ENCODE measurements around the gene PDHX.

Gene PDHX

DNA sequence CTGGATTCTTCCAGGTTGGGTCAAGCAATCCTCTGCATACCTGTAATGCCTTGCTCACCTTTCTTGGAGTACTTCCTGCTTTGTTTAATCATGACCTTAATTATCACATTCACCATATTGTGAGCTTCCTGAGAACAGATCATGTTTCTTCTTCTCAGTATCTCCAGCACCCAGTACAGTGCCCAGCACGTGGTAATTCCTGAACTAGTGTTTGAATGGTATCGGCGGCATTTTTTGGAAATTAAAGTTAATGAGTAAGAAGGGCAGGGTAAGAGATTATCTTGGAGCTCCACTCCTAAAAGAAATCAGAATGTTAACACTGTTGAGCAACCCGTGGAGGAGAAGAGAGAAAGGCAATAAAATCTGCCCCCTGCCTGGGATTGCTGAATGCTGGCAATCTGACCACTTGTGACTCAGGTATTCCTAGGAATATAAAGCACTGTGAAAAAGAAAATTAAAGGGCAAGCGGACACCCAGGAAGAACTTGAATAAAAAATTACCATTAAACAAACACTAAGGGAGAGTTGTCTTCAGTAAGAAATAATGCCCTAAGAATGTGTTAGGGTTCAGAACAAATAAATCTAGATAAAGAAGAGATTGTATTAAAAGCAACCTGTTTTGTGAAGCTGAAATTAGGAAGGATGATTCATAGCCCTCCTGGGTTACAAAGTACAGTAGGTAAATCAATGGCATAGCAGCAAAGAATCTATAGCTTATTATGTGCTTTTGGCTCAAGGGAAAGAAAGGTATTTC is 92.9 kb downstream of the PDHX start:
- peaks cover 13% of the 10 kb centered on the region for H3K4me1 ChIP-seq (ENCODE audit: control insufficient read depth, insufficient read depth, low read length)
- H3K27ac ChIP-seq (ENCODE audit: low read depth, low read length): no peak overlapping the region
- no peaks in the 10 kb centered on the region for H3K27me3 ChIP-seq (ENCODE audit: control insufficient read depth, insufficient read depth, low read length)
- H3K36me3 ChIP-seq (ENCODE audit: control insufficient read depth, insufficient read depth, low read length): no peaks in the 10 kb centered on the region
- no peak overlapping the region for H3K4me3 ChIP-seq (ENCODE audit: low read length)
- no peak overlapping the region for H3K9ac ChIP-seq (ENCODE audit: low read length)

GRCh38 chr11:35009944-35010342 is 93.5 kb downstream of the PDHX start:
- H3K4me3 ChIP-seq (ENCODE audit: low read length): no peak overlapping the region
- H3K9ac ChIP-seq (ENCODE audit: low read length): no peak overlapping the region
- peaks cover 16% of the 10 kb centered on the region for H3K4me1 ChIP-seq (ENCODE audit: control insufficient read depth, insufficient read depth, low read length)
- no peaks in the 10 kb centered on the region for H3K27me3 ChIP-seq (ENCODE audit: control insufficient read depth, insufficient read depth, low read length)
- H3K36me3 ChIP-seq (ENCODE audit: control insufficient read depth, insufficient read depth, low read length): no peaks in the 10 kb centered on the region
- no peak overlapping the region for H3K27ac ChIP-seq (ENCODE audit: low read depth, low read length)

DNA sequence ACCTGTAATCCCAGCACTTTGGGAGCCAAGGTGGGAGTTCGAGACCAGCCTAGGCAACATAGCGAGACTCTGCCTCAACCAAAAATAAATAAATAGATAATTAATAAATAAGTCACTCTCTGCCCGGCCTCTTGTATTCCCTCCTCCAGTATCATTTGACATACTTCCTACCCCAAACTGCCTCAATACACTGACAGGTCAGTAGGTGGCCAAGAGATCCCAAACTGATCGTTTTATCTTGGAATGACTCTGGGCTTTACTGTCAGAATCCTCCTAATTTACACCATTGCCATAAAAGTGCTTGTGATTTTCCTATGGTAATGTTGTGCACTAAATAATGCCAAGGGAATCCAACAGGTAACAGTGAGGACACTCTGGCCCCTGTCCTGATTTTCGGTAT is 94.2 kb downstream of the PDHX start:
- Histone ChIP-seq H3K9ac (ENCODE audit: low read length) (no peak overlapping the region), H3K27ac (ENCODE audit: low read depth, low read length) (no peak overlapping the region), H3K27me3 (ENCODE audit: control insufficient read depth, insufficient read depth, low read length) (no peaks in the 10 kb centered on the region), H3K4me3 (ENCODE audit: low read length) (no peak overlapping the region), H3K4me1 (ENCODE audit: control insufficient read depth, insufficient read depth, low read length) (peaks cover 16% of the 10 kb centered on the region), H3K36me3 (ENCODE audit: control insufficient read depth, insufficient read depth, low read length) (no peaks in the 10 kb centered on the region)

DNA sequence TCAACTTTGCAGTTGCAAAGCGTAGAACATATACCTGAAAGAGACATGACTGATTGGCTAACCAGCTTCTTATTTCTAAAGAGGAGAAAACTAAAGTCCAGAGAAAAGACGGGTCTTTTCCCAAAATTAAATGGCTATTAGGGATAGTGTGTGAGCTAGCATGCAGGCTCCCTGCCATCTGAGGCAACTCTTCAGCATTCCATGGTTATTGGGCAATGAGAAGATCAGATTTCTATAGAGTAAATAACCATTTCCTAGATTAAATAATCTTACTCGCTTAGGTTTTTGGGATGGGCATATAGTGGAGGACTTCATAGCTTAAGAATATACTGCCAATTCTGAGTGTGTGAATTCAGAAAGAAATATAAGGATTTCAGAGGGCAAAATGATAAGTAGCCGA is 95.0 kb downstream of the PDHX start:
- H3K9ac ChIP-seq (ENCODE audit: low read length): no peak overlapping the region
- no peak overlapping the region for H3K27ac ChIP-seq (ENCODE audit: low read depth, low read length)
- H3K4me3 ChIP-seq (ENCODE audit: low read length): no peak overlapping the region
- no peaks in the 10 kb centered on the region for H3K36me3 ChIP-seq (ENCODE audit: control insufficient read depth, insufficient read depth, low read length)
- H3K27me3 ChIP-seq (ENCODE audit: control insufficient read depth, insufficient read depth, low read length): no peaks in the 10 kb centered on the region
- peaks cover 16% of the 10 kb centered on the region for H3K4me1 ChIP-seq (ENCODE audit: control insufficient read depth, insufficient read depth, low read length)

GRCh38 chr11:35011944-35012343 is 95.5 kb downstream of the PDHX start:
- H3K9ac ChIP-seq (ENCODE audit: low read length): no peak overlapping the region
- no peaks in the 10 kb centered on the region for H3K36me3 ChIP-seq (ENCODE audit: control insufficient read depth, insufficient read depth, low read length)
- H3K4me1 ChIP-seq (ENCODE audit: control insufficient read depth, insufficient read depth, low read length): peaks cover 16% of the 10 kb centered on the region
- no peaks in the 10 kb centered on the region for H3K27me3 ChIP-seq (ENCODE audit: control insufficient read depth, insufficient read depth, low read length)
- H3K27ac ChIP-seq (ENCODE audit: low read depth, low read length): no peak overlapping the region
- no peak overlapping the region for H3K4me3 ChIP-seq (ENCODE audit: low read length)

DNA sequence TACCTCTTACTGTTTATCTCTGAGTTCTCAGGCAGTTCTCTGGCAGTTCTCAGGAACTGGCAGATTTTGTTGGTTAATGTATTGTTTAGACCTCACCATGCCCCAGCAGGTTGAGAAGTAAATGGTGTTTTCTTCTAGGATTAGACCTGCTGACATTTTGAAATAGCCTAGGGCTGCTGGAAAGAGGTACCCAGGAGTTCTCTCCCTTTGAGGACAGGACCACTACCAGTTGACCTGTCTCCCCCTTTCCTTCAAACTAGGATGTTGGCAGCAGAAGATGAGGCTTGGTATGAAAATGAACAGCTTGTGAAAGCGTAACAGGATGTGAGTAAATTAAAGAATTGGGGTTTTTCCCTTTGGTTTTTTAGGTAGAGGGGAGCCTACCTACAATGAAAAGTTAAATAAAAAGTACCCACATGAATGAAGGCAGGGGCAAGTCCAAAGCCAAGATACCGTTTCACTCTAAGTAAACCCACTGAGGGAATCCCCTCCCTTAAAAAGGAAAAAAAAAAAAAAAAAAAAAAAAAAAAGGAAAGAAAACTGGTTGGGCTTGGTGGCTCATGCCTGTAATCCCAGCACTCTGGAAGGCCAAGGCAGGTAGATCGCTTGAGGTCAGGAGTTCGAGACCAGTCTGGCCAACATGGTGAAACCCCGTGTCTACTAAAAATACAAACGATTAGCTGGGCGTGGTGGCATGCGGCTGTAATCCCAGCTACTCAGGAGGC is 96.2 kb downstream of the PDHX start:
- Histone ChIP-seq H3K27me3 (ENCODE audit: control insufficient read depth, insufficient read depth, low read length) (no peaks in the 10 kb centered on the region), H3K27ac (ENCODE audit: low read depth, low read length) (no peak overlapping the region), H3K9ac (ENCODE audit: low read length) (no peak overlapping the region), H3K36me3 (ENCODE audit: control insufficient read depth, insufficient read depth, low read length) (no peaks in the 10 kb centered on the region), H3K4me3 (ENCODE audit: low read length) (no peak overlapping the region), H3K4me1 (ENCODE audit: control insufficient read depth, insufficient read depth, low read length) (peaks cover 16% of the 10 kb centered on the region)

GRCh38 chr11:35013514-35014233 is 97.3 kb downstream of the PDHX start:
- Histone ChIP-seq H3K27ac (ENCODE audit: low read depth, low read length) (no peak overlapping the region), H3K4me3 (ENCODE audit: low read length) (no peak overlapping the region), H3K36me3 (ENCODE audit: control insufficient read depth, insufficient read depth, low read length) (no peaks in the 10 kb centered on the region), H3K27me3 (ENCODE audit: control insufficient read depth, insufficient read depth, low read length) (no peaks in the 10 kb centered on the region), H3K9ac (ENCODE audit: low read length) (no peak overlapping the region), H3K4me1 (ENCODE audit: control insufficient read depth, insufficient read depth, low read length) (peaks cover 16% of the 10 kb centered on the region)

- Histone ChIP-seq H3K27ac (ENCODE audit: low read depth, low read length) (no peak overlapping the region), H3K27me3 (ENCODE audit: control insufficient read depth, insufficient read depth, low read length) (no peaks in the 10 kb centered on the region), H3K36me3 (ENCODE audit: control insufficient read depth, insufficient read depth, low read length) (no peaks in the 10 kb centered on the region), H3K4me3 (ENCODE audit: low read length) (no peak overlapping the region), H3K9ac (ENCODE audit: low read length) (no peak overlapping the region), H3K4me1 (ENCODE audit: control insufficient read depth, insufficient read depth, low read length) (peaks cover 16% of the 10 kb centered on the region)
Measured at GRCh38 chr11:35014346-35014745, 97.9 kb downstream of the PDHX start.

GRCh38 chr11:35015621-35016387 is 99.4 kb downstream of the PDHX start:
- Histone ChIP-seq H3K36me3 (ENCODE audit: control insufficient read depth, insufficient read depth, low read length) (no peaks in the 10 kb centered on the region), H3K4me3 (ENCODE audit: low read length) (no peak overlapping the region), H3K4me1 (ENCODE audit: control insufficient read depth, insufficient read depth, low read length) (peaks cover 8% of the 10 kb centered on the region), H3K27me3 (ENCODE audit: control insufficient read depth, insufficient read depth, low read length) (no peaks in the 10 kb centered on the region), H3K27ac (ENCODE audit: low read depth, low read length) (no peak overlapping the region), H3K9ac (ENCODE audit: low read length) (no peak overlapping the region)

DNA sequence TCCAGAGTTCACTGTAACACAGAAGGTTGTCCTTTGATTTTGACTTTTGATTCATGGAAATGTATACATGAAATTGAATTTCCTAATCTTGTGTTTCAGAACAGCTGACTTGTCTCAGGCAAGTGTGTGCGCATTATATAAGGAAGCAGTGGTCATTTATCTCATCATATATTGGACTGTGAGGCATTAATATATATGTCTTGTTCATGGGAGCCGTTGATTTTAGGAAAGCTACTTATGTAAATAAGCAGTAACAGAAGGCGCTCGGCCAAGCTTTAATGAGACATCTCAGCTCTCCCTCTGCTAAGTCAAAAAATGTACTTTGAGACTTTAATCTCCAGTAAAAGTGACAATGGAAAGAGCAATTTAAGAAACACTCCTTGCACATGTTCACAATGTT is 100.5 kb downstream of the PDHX start:
- Histone ChIP-seq H3K4me1 (ENCODE audit: control insufficient read depth, insufficient read depth, low read length) (peaks cover 8% of the 10 kb centered on the region), H3K27ac (ENCODE audit: low read depth, low read length) (no peak overlapping the region), H3K36me3 (ENCODE audit: control insufficient read depth, insufficient read depth, low read length) (no peaks in the 10 kb centered on the region), H3K9ac (ENCODE audit: low read length) (no peak overlapping the region), H3K27me3 (ENCODE audit: control insufficient read depth, insufficient read depth, low read length) (no peaks in the 10 kb centered on the region), H3K4me3 (ENCODE audit: low read length) (no peak overlapping the region)

DNA sequence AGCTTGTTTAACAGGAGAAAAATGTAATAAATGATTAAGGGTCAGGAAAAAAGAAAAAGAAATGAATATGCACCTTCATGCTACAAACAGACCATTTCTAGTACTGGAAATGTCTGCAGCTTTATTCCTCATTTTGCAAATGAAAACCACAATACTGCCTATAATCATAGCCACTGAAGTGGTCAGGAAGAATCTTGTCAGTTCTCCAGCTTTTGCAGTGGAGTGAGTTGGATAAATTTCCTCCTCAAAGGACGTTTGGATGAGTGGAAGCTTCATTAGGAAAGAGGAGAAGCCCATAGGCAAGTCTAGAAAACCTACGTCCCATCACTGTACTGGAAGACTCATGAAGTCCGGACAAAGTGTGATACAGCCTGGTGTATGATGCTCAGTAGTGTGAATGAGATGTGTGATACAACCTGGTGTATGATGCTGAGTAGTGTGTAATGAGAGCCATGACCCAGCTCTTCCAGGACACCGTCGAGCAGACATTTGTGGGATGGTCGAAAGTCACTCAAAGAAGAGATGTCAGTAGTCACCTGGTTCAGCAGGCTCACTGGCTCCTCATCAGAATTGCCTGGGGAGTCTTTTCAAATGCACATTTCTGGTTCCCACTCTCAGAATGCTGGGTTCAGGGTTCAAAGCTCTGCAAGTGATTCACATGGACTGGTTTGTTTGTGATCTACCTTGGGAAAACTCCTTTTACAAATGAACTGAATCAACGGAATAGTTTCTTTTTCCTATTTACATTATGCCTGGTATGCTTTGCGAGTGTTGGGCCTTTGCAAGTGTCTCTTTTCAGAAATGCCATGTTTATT is 101.3 kb downstream of the PDHX start:
- Histone ChIP-seq H3K27ac (ENCODE audit: low read depth, low read length) (no peak overlapping the region), H3K4me1 (ENCODE audit: control insufficient read depth, insufficient read depth, low read length) (peaks cover 8% of the 10 kb centered on the region), H3K36me3 (ENCODE audit: control insufficient read depth, insufficient read depth, low read length) (no peaks in the 10 kb centered on the region), H3K9ac (ENCODE audit: low read length) (no peak overlapping the region), H3K4me3 (ENCODE audit: low read length) (no peak overlapping the region), H3K27me3 (ENCODE audit: control insufficient read depth, insufficient read depth, low read length) (no peaks in the 10 kb centered on the region)
